GM18508 (cell line): Measurements from ENCODE around the gene PSMB7.
"Not testable (repeated sequence)": the region's sequence is repeated elsewhere in the genome, so short reads cannot be mapped to it uniquely, and the experiment has no call there.

Experiments used
- ATAC-seq: cut with Tn5 transposase; IDR thresholded peaks from one replicate; pipeline ENCODE4 v1.9.1; 2021; ENCODE audit warnings: moderate number of reproducible peaks; ENCODE audit not compliant: insufficient read depth, unreplicated experiment

The PSMB7 gene

DNA sequence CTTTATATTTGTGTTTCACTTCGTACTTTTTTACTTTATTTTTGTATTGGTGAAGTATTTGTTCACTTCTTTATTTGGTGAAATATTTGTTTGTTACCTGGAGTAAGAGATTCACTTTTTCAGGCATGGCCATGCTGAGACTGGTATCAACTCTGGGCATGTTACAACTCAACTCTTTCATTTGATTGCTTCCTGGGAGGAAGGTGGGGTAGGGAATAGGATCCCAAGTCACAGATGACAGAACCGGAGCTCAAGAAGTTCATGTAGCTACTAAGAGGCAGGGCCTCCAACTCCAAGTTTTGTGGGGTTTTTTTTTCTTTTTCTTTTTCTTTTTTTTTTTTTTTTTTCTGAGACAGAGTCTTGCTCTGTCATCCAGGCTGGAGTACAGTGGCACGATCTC, 28.9 kb upstream of the PSMB7 start:
- ATAC-seq, result no peak

DNA sequence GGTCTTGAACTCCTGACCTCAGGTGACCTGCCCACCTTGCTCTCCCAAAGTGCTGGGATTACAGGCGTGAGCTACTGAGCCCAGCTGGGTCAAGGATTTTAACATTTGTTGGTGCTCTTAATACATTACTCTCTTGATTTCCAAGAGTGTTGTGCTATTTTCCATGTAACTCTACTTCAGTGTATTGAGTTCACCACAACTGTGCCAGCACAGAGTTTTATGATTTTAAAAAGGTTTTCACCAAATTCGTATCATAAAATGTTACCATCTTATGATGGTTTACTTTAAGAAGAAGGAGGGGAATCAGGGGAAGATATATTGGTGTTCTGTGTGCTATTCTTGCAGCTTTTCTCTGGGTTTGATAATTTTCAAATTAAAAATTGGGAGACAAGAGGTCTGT, 28.4 kb upstream of the PSMB7 start:
- no peak for ATAC-seq

DNA sequence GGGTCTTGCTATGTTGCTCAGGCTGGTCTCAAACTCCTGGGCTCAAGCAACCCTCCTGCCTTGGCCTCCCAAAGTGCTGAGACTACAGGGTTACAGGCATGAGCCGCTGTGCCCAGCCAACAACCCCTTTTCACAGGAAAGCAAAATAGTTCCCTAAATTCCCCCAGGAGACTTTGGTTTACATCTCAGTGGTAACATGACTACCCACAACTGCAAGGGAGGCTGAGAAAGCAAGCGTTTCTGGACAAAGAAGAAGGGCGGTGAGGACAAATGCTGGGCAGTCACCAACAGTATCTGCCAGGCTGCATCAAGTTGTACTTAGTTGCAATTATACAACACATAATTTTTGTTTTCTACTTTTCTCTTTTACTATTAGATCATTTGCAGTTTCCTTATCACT, 27.6 kb upstream of the PSMB7 start:
- ATAC-seq, result no peak

DNA sequence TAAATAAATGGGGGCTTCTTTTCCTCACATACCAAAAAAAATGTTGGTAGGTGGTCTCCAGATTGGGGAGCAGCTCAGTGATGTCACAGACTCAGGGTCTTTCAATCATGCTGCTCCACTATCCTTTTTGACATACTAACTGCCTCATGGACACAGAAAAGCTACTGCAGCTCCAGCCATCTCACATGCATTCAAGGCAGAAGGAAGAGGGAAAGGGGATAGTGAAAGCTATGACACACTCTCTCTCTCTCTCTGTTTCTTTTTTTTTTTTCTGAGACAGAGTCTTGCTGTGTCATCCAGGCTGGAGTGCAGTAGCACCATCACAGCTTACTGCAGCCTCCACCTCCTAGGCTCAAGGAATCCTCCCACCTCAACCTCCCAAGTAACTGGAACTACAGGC, 27.1 kb upstream of the PSMB7 start:
- ATAC-seq, result no peak

DNA sequence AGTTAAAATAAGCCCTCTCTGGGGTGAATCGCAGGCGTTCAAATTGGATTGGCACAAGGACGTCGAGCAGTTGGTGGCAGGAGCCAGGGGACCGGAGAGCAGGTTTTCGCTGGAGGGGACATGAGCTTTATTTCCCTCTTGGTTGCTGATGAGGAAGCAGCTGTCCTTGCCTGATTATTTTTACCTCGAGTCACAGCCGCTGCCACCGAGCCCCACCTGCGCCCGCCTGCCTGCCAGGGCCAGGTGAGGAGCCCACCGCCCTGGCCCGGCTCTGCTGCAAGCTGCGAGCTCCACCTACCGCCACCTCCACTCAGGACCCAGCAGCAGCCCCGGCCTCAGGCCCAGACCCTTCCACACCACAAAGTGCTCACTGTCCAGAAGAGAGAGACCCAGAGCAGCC, 26.0 kb upstream of the PSMB7 start:
- ATAC-seq, result no peak

DNA sequence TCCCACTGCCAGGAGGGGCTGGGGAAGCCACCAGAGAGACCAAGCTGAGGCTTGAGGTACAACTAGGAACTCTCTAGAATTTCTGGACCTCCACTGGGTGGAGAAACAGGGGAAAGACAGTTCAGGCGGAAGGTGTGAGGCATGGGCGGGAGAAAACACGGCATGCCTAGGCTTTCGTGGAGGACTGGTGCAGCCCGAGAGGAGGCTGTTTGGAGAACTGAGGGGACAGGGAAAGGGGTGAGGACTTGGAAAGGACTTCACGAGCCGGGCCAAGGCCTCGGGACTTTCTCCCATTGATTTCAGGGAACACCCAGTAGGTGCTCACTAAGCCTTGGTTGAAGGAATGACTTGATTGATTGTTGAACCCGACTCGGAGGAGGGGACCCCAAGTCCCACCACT, 25.5 kb upstream of the PSMB7 start:
- no peak for ATAC-seq

DNA sequence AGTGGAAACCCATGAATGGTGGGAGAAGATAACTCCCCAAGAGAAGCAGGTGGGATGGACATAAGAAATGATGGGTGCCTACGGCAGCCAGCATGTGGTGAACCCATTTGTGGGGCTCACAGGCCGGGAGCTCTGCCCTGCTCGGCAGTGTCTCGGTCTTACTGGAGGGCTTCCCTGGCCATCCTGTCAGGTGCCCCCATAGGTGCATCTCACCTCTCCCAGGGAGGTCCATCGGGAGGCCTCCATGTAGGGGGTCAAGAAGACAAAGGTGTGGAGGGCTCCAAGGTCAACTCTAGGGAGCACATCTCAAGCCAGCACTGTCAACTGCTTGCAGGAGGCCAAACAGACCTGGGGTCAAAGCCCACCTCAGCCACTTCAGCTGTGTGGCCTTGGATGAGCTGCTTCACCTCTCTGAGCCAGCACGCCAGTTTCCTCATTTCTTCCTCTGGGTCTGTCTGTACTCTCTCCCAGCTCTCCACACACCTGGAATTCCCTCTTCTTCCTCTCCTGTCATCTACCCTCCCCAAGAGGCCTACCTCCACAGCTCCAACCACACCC, 24.5 kb upstream of the PSMB7 start:
- ATAC-seq, result no peak

DNA sequence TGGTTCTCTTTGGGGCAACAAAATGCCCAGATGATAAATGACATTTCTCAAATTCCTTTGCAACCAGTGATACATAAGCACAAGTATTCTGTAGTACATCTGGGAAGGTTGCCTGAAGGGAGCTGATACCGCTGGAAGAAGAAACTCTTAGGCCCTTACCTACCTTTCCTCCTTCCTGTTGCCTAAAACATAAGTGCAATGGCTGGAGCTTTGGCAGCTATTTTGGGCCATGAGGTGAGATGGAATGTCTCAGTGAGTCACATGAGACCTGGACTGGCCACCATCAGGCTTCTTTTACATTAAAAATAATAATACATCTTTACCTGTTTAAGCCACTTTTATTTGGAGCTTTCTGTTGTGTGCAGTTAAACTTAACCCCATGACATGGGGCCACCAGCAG, 23.8 kb upstream of the PSMB7 start:
- no peak for ATAC-seq

DNA sequence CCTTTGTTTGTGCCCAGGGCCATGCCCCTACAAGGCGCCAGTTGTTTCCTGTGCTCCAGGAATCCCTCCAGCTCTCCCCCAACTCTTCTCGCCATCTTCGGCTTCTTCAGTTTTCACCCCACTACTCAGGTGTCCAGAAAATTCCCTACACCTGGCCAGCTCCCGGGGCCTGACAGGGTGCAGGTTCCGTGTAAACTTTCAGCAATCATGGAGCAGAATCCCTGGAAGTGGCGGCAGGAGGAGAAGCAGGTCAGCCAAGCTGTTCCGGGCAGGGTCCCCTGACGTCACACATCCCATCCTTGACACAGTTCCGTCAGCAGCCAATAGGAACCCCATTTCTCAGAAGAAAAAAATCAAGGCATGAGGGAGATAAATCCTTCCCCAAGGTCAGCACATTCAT, 22.8 kb upstream of the PSMB7 start:
- ATAC-seq, result no peak

DNA sequence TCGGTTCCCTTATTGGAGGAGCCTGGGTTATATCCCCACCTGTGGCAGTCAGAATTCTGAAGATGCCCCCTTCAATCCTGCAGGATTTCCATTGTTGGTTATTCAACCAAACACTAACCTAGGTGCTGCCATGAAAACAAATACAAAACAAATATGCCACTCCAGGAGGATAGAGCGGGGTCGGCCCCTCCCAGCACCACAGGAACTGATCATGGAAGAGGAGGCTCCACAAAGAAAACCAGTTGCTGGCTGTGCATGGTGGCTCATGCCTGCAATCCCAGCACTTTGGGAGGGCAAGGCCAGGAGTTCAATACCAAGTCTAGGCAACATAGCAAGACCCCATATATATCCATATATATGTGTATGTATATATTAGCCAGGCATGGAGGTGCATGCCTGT, 21.8 kb upstream of the PSMB7 start:
- no peak for ATAC-seq

DNA sequence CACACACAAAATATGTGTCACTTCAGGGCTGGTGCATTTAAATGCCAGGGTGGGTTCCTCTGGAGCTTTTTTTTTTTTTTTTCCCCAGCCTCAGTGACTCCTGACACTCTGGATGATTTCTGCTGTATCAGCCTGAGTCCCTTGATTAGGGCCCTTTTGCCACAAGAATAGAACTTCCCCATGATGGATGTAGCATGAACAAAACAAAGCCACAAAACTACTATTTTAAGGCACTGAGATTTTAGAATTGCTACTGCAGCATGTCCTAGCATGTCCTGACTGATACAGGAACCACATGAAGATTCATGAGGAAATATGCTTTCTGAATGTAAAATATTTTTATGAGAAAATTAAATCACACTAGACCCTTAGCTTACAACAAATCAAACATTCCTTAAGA, 21.1 kb upstream of the PSMB7 start:
- no peak for ATAC-seq

DNA sequence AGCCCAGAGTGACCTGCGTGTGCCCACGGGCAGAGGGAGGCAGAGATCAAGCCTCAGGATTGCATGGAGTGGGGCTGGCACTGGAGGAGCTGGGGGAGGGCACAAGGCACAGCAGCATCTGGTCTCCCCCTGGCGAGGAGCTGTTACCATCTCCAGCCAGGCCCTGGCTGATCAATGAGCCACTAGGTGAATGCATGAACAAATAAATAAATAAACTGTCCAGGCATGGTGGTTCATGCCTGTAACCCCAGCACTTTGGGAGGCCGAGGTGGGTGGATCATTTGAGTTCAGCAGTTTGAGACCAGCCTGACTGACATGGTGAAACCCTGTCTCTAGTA, 14.3 kb upstream of the PSMB7 start:
- ATAC-seq, result no peak

DNA sequence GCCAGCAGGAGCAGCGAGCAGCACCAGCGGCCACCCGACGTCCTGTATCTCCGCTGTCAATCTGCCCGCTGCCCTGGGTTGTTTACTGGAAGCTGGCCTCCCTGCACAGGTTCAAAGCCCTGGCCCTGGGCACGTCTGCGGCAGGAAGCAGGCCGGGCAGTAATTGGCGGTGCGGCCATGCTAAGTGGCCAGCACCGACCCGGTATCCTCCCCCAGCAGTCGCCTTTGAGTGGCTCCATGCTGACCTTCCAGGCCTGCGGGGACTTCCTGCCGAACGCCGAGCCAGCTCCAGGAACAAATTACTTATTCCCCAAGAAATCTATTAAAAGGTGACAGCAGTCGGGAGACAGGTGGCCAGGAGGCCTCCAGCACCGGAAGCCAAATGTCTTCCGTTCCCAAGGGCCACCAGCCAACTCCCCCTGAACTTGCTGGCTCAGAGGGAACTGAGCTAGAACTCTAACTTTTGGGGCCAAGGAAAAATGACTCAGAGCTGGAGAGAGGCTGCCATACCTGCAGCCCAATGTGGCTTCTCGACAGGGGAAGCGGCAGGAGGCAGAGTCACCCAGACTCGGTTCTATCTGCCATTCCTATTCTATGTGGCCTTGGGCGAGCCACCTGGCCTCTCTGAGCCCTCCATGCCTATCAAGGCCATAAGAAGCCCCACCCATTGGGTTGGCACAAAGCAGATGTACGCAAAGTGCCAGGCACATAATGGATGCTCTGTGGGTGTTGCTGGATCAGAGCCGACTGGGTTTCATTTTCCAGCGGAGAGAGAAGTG, 13.7 kb upstream of the PSMB7 start:
- ATAC-seq, result no peak

DNA sequence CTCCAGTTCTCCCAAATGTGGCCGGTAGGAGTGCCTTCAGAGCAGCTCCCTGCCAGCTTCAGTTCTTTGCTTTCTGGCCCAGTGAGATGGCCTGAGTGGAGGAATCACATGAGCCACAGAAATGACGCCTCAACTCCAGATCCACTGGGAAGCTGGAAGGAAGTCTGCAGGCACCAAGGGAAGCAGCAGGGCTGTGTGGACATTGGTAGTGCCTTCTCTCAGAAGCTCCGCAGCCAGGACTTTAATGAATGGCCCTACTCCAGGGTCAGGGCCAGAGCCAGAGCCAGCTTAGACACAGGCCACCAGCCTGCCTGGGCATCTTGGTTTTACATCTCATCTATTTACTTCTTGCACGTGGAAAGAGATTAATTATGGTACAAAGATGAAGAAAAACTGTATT, 12.0 kb upstream of the PSMB7 start:
- no peak for ATAC-seq

DNA sequence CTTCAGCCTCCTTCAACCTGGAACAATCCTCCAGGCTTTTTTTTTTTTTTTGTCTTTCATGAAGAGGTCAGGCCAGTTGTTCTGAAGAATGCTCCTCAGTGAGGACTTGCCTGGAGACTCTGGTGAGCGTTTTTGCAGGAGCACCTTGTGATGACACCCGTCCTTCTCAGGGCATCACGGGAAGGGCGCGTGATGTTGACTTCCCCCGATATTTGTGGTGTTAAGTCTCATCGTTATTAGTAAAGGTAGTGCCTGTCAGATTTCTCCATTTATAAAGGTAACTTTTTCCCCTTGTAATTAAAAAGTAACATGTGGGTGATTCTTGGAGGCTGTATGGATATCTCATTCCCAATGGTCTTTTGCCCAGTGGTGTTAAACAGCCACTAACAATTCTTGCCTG, 11.1 kb upstream of the PSMB7 start:
- ATAC-seq, result no peak

DNA sequence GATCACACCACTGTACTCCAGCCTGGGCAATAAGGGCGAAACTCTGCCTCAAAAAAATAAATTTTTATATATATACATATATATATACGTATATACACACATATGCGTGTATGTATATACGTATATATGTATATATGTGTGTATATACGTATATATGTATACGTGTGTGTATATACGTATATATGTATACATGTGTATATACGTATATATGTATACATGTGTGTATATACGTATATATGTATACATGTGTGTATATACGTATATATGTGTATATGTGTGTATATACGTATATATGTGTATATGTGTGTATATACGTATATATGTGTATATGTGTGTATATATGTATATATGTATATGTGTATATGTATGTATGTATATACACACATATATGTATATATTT, 10.5 kb upstream of the PSMB7 start:
- not testable (repeated sequence) for ATAC-seq

DNA sequence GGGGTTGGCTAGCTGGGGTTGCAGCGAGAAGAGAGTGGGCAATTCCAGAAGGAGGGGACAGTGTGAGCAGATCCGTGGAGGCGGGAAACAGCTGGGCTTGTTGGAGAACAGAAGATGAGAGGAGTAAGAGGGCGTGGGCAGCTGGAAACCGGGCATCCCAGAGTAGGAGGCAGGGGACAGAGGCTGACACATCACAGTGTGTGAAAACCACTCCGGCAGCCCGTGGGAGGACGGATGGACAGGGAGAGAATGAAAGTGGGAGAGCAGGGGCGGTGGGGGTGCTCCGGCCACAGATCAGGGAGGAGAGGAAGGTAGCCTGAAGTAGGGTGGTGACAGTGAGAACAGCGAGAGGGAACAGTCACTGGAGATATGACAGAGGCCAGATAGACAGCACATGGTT, 8.3 kb upstream of the PSMB7 start:
- ATAC-seq, result no peak

DNA sequence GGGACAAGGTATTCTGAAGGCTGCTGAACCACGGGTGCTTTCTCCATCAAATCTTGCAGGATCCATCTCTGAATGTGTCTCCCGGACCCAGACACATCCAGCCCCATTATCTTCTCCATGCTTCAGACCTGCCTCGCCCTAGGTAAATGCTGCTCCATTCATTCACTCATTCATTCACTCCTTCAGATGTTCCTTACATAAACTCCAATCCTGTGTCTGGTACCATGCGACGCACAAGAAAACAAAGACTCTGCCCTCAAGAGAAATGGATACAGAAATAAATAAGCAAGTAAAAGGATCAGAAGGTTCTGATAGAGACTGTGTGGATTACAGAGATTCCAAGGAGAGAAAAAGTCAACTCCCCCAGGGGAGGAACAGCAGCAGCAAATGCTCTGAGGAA, 7.9 kb upstream of the PSMB7 start:
- no peak for ATAC-seq

DNA sequence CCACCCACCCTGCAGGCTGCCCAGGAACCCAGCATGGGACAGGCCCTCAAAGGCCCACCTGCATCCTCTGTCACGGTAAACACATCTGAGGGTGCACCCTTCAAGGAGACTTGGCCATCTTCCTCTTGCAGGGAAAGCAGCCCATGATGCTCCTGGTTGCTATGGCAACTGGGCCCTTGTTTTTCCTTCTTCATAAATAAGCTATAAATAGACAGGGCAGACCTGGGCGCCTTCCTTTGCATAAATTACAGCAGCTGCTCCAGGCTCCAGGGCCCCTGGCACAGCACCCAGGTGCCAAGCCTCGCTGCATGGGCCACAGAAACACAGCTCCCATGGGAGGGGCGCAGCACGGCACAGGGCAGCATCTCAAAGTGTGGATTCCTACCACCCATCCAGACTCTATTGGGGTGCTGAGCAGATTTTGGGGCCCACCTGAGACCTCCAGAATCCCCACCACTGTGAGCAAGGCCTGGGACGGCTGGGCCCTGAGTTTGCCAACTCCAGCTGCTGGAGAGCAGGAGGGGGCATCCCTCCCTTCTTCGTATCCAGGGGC, 5.8 kb upstream of the PSMB7 start:
- ATAC-seq, result no peak

DNA sequence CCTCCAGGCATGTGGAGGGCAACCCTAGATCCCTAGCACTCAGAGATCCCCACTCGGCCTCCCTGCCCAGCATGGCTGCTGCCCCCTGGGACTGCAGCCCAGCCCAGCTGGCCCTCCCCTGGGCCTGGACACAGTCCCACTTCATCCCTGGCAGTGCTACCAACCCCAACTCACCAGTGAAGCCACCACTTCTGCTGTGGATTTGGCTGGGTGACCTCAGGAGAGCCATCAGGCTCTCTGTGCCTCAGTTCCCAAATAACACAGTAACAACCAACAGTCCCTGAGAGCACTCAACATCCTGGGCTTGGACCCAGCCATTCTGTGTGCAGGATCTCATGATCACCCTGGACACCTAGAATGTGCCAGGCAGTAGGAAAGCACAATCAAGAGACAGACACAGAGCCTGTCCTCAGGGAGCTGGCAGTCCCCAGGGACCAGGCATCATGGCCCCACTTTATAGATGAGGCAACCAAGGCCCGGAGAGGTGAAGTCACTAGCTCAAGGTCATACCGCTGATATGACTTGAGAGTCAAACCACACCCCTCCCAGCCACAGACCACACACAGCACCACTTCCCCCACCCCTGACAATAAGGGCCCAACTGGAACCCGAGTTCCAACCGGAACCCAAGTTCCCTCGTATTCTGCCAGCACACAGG, 4.7 kb upstream of the PSMB7 start:
- ATAC-seq, result no peak

DNA sequence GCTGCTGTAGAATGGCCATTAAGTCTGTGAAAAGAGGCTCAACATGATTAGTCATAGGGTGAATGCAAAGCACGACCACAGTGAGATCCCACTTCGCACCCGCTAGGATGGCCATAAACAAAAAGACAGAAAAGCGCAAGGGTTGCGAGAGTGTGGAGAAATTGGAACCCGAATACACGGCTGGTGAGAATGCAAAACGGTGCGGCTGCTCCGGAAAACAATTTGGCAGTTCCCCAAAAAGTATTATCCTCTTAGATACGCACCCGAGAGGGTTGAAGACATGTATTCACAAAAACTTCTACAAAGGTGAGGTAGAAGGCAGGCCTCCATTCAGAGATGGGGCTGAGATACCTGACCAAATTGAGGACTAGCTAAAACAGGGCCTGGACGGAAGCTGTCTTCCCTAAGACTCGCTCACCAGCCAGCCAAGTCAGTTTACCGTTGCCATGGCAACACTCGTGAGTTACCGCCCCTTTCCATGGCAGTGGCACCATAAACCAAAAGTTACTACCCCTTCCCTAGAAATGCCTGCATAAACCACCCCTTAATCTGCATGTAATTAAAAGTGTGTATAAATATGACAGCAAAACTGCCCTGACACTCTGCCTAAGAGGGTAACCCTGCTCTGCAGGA, 726 bp upstream of the PSMB7 start:
- ATAC-seq, result no peak
